Brain pericyte (primary cell): ENCODE measurements around the gene USP4.
A peak's percentile ranks its signal among the peaks of the same experiment; 100 is the strongest.
"Not testable (repeated sequence)": the region's sequence is repeated elsewhere in the genome, so short reads cannot be mapped to it uniquely, and the experiment has no call there.

ENCODE experiments used
- DNase-seq: peaks from one replicate; pipeline ENCODE4 v3.0.0-alpha.2; 2012; ENCODE audit warnings: low read depth, low spot score

Gene USP4

DNA sequence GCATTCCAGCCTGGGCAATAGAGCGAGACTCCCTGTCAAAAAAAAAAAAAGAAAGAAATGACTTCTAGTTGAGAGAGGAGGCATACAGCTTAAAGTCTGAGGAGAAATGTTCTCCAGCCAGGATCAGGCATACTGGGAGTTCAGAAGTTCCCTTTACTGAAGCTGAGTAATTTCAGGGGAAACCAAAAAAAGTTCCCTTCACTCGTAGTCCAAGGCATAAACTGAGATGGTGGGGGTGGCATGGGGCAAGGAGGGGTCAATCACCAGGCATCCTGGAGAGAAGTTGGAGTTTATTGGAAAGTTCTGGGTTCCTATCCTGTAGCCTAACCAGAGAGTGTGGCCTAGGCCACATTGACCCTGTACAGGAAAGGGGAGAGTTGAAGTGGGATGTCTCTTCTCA, 12.4 kb upstream of the USP4 start:
- no peak for DNase-seq

- no peak for DNase-seq
These were observed 11.7 kb upstream of the USP4 start for GRCh38 chr3:49351521-49352011.

DNA sequence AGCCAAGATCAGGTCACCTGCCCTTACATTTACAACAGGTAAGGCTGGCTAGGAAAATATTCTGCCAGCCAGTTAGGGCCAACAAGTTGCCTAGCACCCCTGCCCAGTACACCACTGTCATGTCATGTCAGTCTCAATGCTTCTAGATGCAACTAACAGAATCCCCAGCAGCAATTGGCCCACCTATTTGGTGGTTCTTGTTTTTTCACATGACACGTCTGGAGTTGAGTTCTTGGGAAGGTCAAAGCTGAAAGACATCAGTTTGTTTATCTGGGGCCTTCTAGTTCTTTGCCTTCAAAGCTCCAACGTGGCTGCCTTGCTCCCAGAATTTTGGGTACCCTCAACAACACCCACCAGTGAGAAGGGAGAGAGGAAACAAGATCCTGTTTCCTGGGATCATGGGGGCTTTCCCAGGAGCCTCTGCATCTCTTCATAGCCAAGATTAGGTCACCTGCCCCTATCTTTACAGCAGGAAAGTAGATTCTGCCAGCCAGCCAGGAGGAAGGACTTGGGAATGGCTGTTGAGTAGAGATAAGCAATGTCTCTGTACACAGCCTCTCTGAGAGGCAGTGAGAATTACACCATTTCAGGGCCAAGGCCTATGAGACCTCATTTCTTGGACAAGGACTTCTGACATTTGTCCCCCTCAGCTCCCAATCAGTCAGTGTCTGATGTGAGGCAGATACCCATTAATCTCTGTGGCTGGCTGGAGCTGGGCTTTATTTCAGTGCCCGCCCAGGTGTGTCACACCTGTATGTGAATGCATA, 9.7 kb upstream of the USP4 start:
- DNase-seq = no peak

DNA sequence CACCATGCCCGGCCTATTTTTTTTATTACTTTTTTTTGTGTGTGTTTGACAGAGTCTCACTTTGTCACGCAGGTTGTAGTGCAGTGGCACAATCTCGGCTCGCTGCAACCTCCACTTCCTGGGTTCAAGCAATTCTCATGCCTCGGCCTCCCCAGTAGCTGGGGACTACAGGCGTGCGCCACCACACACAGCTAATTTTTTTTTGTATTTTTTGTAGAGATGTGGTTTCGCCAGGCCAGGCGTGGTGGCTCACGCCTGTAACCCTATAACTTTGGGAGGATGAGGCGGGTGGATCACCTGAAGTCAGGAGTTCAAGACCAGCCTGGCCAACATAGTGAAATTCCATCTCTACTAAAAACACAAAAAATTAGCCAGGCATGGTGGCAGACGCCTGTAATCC, 8.5 kb upstream of the USP4 start:
- DNase-seq = not testable (repeated sequence)

DNA sequence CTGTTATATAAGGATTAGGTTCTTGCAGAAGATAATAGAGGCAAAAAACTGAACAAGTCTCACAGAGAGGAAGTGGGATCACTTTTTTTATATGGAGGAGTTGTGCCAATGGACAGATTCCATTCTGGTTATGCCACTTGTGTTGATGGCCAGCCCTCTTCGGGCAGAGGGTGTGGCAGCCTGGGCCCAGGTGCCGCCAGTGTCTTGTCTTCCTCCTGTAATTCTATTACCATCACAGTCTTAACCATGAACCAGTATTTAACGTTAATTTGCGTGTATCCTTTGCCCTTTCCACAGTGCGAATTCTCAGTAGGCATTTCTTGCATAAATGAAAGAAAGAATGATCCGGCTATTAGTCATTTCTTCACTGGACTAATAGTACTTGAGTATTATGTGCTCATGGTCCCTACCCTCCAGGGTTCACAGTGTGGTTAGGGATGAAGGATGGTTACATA, 7.0 kb upstream of the USP4 start:
- no peak for DNase-seq

GRCh38 chr3:49343163-49343562, 3.3 kb upstream of the USP4 start:
- no peak for DNase-seq

GRCh38 chr3:49341996-49342395, 2.1 kb upstream of the USP4 start:
- no peak for DNase-seq

DNA sequence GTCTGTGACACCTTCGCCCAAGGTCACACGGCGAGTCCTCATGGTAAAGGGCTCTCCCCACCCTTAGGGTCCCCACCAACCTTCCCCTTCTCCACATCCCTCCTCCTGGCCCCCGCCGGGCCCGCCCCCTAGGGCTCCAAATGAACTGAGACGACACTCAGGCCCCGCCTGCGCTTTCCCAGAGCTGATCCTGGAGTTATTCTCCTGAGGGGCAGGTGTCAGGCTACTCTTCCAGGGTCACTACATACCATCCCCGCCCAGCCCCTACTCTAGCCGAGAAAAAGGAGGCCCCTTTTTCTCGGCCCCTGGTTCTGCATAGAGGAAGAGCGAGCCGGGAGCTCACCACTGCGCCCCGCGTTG, 292 bp downstream of the USP4 start:
- no peak for DNase-seq

- DNase-seq = no peak
These were observed 5.8 kb downstream of the USP4 start for GRCh38 chr3:49333916-49334633.

DNA sequence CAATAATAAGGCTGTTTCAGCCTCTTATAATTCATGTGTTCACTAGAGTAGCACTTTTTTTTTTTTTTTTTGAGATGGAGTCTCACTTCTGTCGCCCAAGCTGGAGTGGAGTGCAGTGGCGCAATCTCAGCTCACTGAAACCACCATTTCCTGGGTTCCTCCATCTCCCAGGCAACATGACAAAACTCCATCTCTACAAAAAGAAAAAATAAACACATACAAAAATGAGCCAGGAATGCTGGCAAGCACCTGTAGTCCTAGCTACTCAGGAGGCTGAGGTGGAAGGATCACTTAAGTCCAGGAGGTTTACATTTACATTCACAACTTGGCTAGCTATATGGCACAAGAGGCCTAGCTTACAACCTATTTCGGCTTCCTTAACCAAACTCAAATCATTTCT, 6.8 kb downstream of the USP4 start:
- DNase-seq = no peak

- DNase-seq = no peak
These were observed 10.7 kb downstream of the USP4 start for GRCh38 chr3:49329186-49329585.

DNA sequence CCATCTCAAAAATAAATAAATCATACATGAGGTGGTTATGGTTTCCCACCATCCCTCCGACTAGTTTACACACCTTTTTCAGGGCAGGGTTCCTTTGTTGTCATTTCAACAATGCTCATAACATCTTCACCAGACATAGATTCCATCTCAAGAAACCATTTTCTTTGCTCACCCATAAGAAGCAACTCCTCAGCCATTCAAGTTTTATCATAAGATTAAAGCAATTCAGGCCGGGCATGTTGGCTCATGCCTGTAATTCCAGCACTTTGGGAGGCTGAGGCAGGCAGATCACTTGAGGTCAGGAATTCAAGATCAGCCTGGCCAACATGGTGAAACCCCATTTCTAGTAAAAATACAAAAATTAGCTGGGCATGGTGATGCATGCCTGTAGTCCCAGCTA, 11.5 kb downstream of the USP4 start:
- not testable (repeated sequence) for DNase-seq

DNA sequence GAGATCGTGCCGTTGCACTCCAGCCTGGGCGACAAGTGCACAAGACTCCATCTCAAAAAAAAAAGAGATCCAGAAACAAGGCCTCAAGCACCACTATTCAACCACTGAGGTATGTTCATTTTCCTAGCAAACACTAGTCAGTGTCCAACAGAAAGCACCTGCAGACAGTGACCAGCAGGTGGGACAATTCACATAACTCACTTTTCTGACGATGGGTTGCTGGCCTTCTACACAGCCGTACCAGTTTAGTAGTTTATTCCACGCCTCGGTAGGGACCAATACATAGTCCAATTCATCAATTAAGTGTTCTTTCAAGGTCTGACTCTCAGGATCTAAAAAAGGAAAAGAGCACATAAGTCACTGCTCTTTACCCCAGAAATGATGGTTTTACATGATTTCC, 12.4 kb downstream of the USP4 start:
- no peak for DNase-seq

- no peak for DNase-seq
These were observed 15.1 kb downstream of the USP4 start for GRCh38 chr3:49324768-49325167.

GRCh38 chr3:49316696-49317457, 23.0 kb downstream of the USP4 start:
- no peak for DNase-seq

- DNase-seq = peak; percentile 43
These were observed 25.8 kb downstream of the USP4 start for GRCh38 chr3:49313896-49314688.

GRCh38 chr3:49311283-49311682, 28.6 kb downstream of the USP4 start:
- no peak for DNase-seq

- no peak for DNase-seq
These were observed 29.2 kb downstream of the USP4 start for GRCh38 chr3:49310677-49311076.

DNA sequence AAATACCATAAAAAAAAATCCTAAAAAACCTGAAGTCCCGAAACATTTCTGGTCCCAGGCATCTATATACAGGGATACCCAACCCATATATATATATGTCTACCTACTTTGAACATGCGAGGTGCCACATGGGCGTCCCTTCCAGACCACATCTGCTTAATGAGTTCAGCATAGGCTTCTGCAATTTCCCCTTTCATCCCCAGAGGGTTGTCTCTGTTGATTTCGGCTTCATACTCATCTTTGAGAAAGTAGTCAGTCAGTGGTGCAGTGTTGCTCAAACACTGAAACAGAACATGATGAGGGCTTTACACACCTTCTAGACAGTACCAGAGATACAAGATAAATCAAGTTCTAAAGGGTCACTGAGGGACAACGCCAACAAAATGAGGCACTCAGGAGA, 34.2 kb downstream of the USP4 start:
- DNase-seq = no peak

- no peak for DNase-seq
These were observed 37.2 kb downstream of the USP4 start for GRCh38 chr3:49302613-49303012.

GRCh38 chr3:49300595-49300994, 39.3 kb downstream of the USP4 start:
- DNase-seq = no peak

DNA sequence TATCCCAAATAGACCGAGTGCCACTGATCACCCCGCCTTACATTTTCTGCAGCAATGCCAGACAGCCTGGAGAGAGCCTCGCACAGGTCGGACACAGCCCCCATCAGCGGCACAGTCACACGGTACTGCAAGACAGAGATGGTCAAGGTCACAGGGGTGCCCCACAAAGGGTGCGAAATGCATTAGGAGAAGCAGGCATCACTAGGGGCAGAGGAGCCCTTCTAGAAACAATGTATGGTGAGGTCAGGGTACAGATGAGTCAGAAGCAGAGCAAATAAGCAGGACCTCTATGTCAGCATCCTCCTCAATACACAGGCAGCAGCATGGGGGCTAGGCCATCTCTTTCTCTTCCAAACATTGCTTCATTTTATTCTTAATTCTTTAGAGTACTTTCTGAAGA, 41.3 kb downstream of the USP4 start:
- DNase-seq = no peak
